Left hindlimb (tissue), 1 donor: ENCODE measurements around the gene BPGM.
A peak's percentile ranks its signal among the peaks of the same experiment; 100 is the strongest.
"Not testable (repeated sequence)": the region's sequence is repeated elsewhere in the genome, so short reads cannot be mapped to it uniquely, and the experiment has no call there.

Source experiments
- DNase-seq: peaks from one replicate; pipeline ENCODE4 v3.0.0-alpha.2; 2018

BPGM gene

GRCh38 chr7:134669388-134669787, 22.7 kb downstream of the BPGM start:
- no peak for DNase-seq

GRCh38 chr7:134669845-134670373, 23.3 kb downstream of the BPGM start:
- DNase-seq, result peak; percentile 46

- no peak for DNase-seq
Observed at GRCh38 chr7:134671609-134672008, 25.0 kb downstream of the BPGM start.

- DNase-seq, result no peak
Observed at GRCh38 chr7:134674424-134674823, 27.8 kb downstream of the BPGM start.

GRCh38 chr7:134676743-134677142, 30.1 kb downstream of the BPGM start:
- DNase-seq, result no peak

- DNase-seq, result no peak
Observed at GRCh38 chr7:134678115-134678514, 31.5 kb downstream of the BPGM start.

- no peak for DNase-seq
Observed at GRCh38 chr7:134679006-134679405, 32.4 kb downstream of the BPGM start.

- DNase-seq, result no peak
Observed at GRCh38 chr7:134684165-134684564, 37.5 kb downstream of the BPGM start.

GRCh38 chr7:134685250-134685649, 38.6 kb downstream of the BPGM start:
- no peak for DNase-seq

- no peak for DNase-seq
Observed at GRCh38 chr7:134686786-134687185, 40.1 kb downstream of the BPGM start.

- DNase-seq, result not testable (repeated sequence)
Observed at GRCh38 chr7:134689550-134689949, 42.9 kb downstream of the BPGM start.

GRCh38 chr7:134690016-134690415, 43.4 kb downstream of the BPGM start:
- DNase-seq, result no peak

GRCh38 chr7:134690614-134691504, 44.2 kb downstream of the BPGM start:
- no peak for DNase-seq

GRCh38 chr7:134691546-134692343, 45.1 kb downstream of the BPGM start:
- peak; percentile 78 for DNase-seq

GRCh38 chr7:134692344-134692705, 45.7 kb downstream of the BPGM start:
- no peak for DNase-seq

- DNase-seq, result peak; percentile 70
Observed at GRCh38 chr7:134693256-134693655, 46.6 kb downstream of the BPGM start.

- DNase-seq, result no peak
Observed at GRCh38 chr7:134694299-134694698, 47.6 kb downstream of the BPGM start.

GRCh38 chr7:134694767-134695166, 48.1 kb downstream of the BPGM start:
- DNase-seq, result no peak

- no peak for DNase-seq
Observed at GRCh38 chr7:134695321-134695860, 48.7 kb downstream of the BPGM start.

GRCh38 chr7:134696261-134696660, 49.6 kb downstream of the BPGM start:
- DNase-seq, result no peak

- DNase-seq, result no peak
Observed at GRCh38 chr7:134697205-134697886, 50.7 kb downstream of the BPGM start.

GRCh38 chr7:134698481-134698880, 51.8 kb downstream of the BPGM start:
- DNase-seq, result no peak
